Fibroblast of skin of abdomen (primary cell): Measurements from ENCODE around the gene PTCRA.

Experiments used
- DNase-seq: peaks from one replicate; pipeline ENCODE4 v3.0.0-alpha.2; 2013

PTCRA gene

DNA sequence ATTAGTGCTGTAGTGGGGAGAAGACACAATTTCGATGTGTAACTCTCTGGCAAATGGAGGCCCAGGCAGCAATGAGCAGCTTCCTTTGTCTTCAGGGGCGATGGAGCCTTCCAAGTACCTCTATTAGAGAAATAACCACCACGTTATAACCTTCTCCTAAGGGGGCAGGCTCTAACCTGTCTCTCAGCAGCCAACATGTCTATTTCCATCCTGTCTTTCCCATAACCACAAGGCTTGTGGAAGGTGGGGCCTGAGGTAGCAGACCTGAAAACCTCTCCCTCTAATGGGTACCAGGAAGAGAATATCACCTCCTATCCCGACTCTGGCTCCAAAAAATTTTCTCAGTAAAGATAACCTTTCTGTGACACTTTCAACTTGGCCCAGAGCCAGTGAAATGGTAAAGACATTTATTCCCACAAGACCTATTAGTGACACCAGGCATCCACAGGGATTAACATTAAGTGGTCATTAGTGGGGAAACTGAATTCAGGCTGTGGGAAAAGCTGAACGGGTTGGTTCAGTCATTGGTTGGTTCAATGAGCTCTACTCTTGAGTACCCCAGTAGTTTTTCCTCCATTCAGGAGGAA, 59.2 kb downstream of the PTCRA start:
- no peak for DNase-seq
